DOHH2 (cell line): ENCODE results near the gene PRSS22.

Source experiments
- H3F3A ChIP-seq: fragments of 200-600 bp; sonication (generic), shearing (Covaris generic); 2 replicates; pipeline ENCODE4 v1.6.0; 2016; ENCODE audit warnings: antibody characterized with exemption, mild to moderate bottlenecking; ENCODE audit not compliant: control insufficient read depth, insufficient read depth
- H3K27ac ChIP-seq: fragments of 200-600 bp; sonication (generic); 2 replicates; pipeline ENCODE4 v1.5.1; 2014; ENCODE audit warnings: low read depth, mild to moderate bottlenecking, low read length, moderate library complexity
- H3K27me3 ChIP-seq: fragments of 200-600 bp; sonication (generic); 2 replicates; pipeline ENCODE4 v1.6.1; 2014; ENCODE audit warnings: mild to moderate bottlenecking, low read length, mixed read lengths; ENCODE audit not compliant: control insufficient read depth
- H3K36me3 ChIP-seq: fragments of 200-600 bp; sonication (generic); 2 replicates; pipeline ENCODE4 v1.6.1; 2014; ENCODE audit warnings: mild to moderate bottlenecking, low read length, moderate library complexity, mixed read lengths; ENCODE audit not compliant: control insufficient read depth
- H3K4me1 ChIP-seq: fragments of 200-600 bp; sonication (generic); 2 replicates; pipeline ENCODE4 v1.6.1; 2014; ENCODE audit warnings: mild to moderate bottlenecking, low read length, mixed read lengths; ENCODE audit not compliant: control insufficient read depth
- H3K4me2 ChIP-seq: fragments of 200-600 bp; sonication (generic); 2 replicates; pipeline ENCODE4 v1.6.0; 2014; ENCODE audit warnings: mild to moderate bottlenecking, low read length, moderate library complexity
- H3K4me3 ChIP-seq: fragments of 200-600 bp; sonication (generic); 2 replicates; pipeline ENCODE4 v1.5.1; 2014; ENCODE audit warnings: mild to moderate bottlenecking, low read length, mixed read lengths
- H3K79me2 ChIP-seq: fragments of 200-600 bp; sonication (generic); 2 replicates; pipeline ENCODE4 v1.6.1; 2014; ENCODE audit warnings: mild to moderate bottlenecking, low read length, mixed read lengths; ENCODE audit not compliant: control insufficient read depth
- H3K9me2 ChIP-seq: fragments of 200-600 bp; sonication (generic); replicated peaks from 2 replicates; pipeline ENCODE4 v1.6.1; 2014; ENCODE audit warnings: mild to moderate bottlenecking, low read length, mixed read lengths; ENCODE audit not compliant: control insufficient read depth
- H3K9me3 ChIP-seq: fragments of 200-600 bp; sonication (generic); 2 replicates; pipeline ENCODE4 v1.6.1; 2014; ENCODE audit warnings: antibody characterized with exemption, low read length, mixed read lengths; ENCODE audit not compliant: control insufficient read depth, insufficient read depth
- H4K20me1 ChIP-seq: fragments of 200-600 bp; sonication (generic); 2 replicates; pipeline ENCODE4 v1.6.0; 2014; ENCODE audit warnings: low read depth, mild to moderate bottlenecking, antibody characterized with exemption, low read length, moderate library complexity; ENCODE audit not compliant: control insufficient read depth, insufficient read depth
- CTCF ChIP-seq: fragments of 200-600 bp; sonication (generic); IDR thresholded peaks from one replicate; pipeline ENCODE4 v1.5.1; 2014; ENCODE audit warnings: antibody characterized with exemption, mild to moderate bottlenecking, low read depth, low read length; ENCODE audit not compliant: poor library complexity, severe bottlenecking
- EZH2phosphoT487 ChIP-seq: fragments of 200-600 bp; sonication (generic); IDR thresholded peaks from 2 replicates; pipeline ENCODE4 v1.6.1; 2017; ENCODE audit warnings: borderline replicate concordance, mild to moderate bottlenecking, antibody characterized with exemption, low read length, moderate library complexity, mixed read lengths

The PRSS22 gene

DNA sequence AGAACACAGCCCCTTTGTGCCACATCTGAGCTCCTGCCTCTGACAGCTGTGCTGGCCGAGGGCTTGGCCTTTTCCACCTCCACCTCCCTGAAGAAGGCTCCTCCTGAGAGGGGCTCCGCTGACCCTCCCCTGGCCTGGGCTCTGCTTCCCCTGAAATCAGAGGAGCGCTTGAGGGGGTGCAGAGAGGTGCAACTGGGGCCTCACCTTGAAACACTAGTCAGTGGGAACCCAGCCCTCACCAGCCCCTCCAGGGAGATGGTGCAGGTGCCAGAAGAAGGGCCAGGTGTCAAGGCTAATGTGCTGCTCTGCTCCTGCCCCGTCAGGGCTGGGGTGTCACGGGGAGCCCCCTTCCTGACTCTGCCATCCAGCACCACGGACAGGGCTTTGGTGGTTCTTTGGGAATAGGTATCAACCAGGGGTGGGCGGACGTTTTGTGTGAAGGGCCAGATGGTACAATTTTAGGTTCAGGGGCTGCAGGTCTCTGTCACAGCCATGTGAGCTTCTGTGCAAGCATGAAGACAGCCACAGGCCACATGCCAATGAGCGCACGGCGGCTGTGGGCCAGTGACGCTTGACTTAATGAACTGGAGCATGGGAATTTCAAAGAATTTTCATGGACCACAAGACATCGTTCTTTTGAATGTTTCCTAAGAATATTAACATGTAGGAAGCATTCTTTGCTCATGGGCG lies 30.0 kb downstream of the PRSS22 start:
- no peak for TF ChIP-seq CTCF
- no peak for TF ChIP-seq EZH2phosphoT487
- H3K79me2 ChIP-seq = no peaks in the 10 kb centered on the region
- no peaks in the 10 kb centered on the region for H4K20me1 ChIP-seq
- no peaks in the 10 kb centered on the region for H3F3A ChIP-seq
- H3K9me3 ChIP-seq = no peaks in the 10 kb centered on the region
- H3K4me1 ChIP-seq = no peaks in the 10 kb centered on the region
- H3K27me3 ChIP-seq = no peaks in the 10 kb centered on the region
- no peaks in the 10 kb centered on the region for H3K36me3 ChIP-seq
- H3K27ac ChIP-seq = no peak overlapping the region
- no peak overlapping the region for H3K4me3 ChIP-seq
- H3K4me2 ChIP-seq = no peak overlapping the region
- no peaks in the 10 kb centered on the region for H3K9me2 ChIP-seq

DNA sequence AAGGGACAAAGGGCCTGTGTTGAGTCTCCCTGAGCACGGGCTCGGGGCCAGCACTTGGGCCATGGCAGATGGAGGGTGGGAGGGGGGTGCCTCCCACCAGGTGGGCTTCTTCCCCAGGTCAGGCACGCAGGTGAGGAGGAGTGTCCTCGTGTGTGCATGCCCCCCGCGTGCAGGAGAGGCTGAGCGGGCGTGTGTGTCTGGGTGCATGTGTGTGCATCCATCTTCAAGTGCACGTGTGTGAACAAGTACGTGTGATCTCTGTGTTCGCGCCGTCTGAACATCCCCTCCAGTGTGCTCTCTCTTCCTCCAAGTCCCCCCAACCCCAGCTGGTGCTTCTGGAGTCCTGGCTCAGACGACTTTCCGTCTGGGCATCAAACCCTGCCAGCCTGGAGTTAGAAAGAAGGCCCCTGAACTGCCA lies 30.6 kb downstream of the PRSS22 start:
- Histone ChIP-seq H3K79me2 (no peaks in the 10 kb centered on the region), H3K4me3 (no peak overlapping the region), H4K20me1 (no peaks in the 10 kb centered on the region), H3K27ac (no peak overlapping the region), H3K9me2 (no peaks in the 10 kb centered on the region), H3K27me3 (no peaks in the 10 kb centered on the region), H3K36me3 (no peaks in the 10 kb centered on the region), H3K4me1 (no peaks in the 10 kb centered on the region), H3F3A (no peaks in the 10 kb centered on the region), H3K4me2 (no peak overlapping the region), H3K9me3 (no peaks in the 10 kb centered on the region)
- TF ChIP-seq CTCF (no peak), EZH2phosphoT487 (no peak)

- no peaks in the 10 kb centered on the region for H3K9me2 ChIP-seq
- no peaks in the 10 kb centered on the region for H4K20me1 ChIP-seq
- TF ChIP-seq EZH2phosphoT487 (no peak), CTCF (no peak)
- H3K79me2 ChIP-seq = no peaks in the 10 kb centered on the region
- H3K4me1 ChIP-seq = no peaks in the 10 kb centered on the region
- no peak overlapping the region for H3K27ac ChIP-seq
- no peak overlapping the region for H3K4me3 ChIP-seq
- no peak overlapping the region for H3K4me2 ChIP-seq
- H3K36me3 ChIP-seq = no peaks in the 10 kb centered on the region
- no peaks in the 10 kb centered on the region for H3K9me3 ChIP-seq
- H3K27me3 ChIP-seq = no peaks in the 10 kb centered on the region
- H3F3A ChIP-seq = no peaks in the 10 kb centered on the region
Measured at GRCh38 chr16:2826591-2827373, 31.2 kb downstream of the PRSS22 start.
